OCI-LY1 (cell line): ENCODE data around the gene AADAC.

Source experiments
- H2AFZ ChIP-seq: fragments of 200-600 bp; sonication (generic), shearing (Covaris generic); 2 replicates; pipeline ENCODE4 v1.6.0; 2014; ENCODE audit warnings: antibody characterized with exemption, mild to moderate bottlenecking, low read length
- H3F3A ChIP-seq: fragments of 200-600 bp; sonication (generic), shearing (Covaris generic); 2 replicates; pipeline ENCODE4 v1.6.0; 2014; ENCODE audit warnings: mild to moderate bottlenecking, antibody characterized with exemption, low read length, moderate library complexity; ENCODE audit not compliant: insufficient read depth
- H3K27ac ChIP-seq: fragments of 200-600 bp; sonication (generic); 2 replicates; pipeline ENCODE4 v1.5.1; 2014; ENCODE audit warnings: low read length, mixed run types, mild to moderate bottlenecking, low read depth; ENCODE audit not compliant: poor library complexity, severe bottlenecking
- H3K27me3 ChIP-seq: fragments of 200-600 bp; sonication (generic); 2 replicates; pipeline ENCODE4 v1.6.0; 2014; ENCODE audit warnings: antibody characterized with exemption, mild to moderate bottlenecking, low read length, moderate library complexity; ENCODE audit not compliant: insufficient read depth
- H3K36me3 ChIP-seq: fragments of 200-600 bp; sonication (generic); 2 replicates; pipeline ENCODE4 v1.6.1; 2014; ENCODE audit warnings: mild to moderate bottlenecking, antibody characterized with exemption, low read length, moderate library complexity, mixed read lengths; ENCODE audit not compliant: insufficient read depth
- H3K4me1 ChIP-seq: fragments of 200-600 bp; sonication (generic); 2 replicates; pipeline ENCODE4 v1.5.1; 2014; ENCODE audit warnings: mild to moderate bottlenecking, low read length, moderate library complexity; ENCODE audit not compliant: insufficient read depth, severe bottlenecking
- H3K4me2 ChIP-seq: fragments of 200-600 bp; sonication (generic), shearing (Covaris generic); 2 replicates; pipeline ENCODE4 v1.6.1; 2014; ENCODE audit warnings: low read length
- H3K4me3 ChIP-seq: fragments of 200-600 bp; sonication (generic); 2 replicates; pipeline ENCODE4 v1.5.1; 2014; ENCODE audit warnings: low read length, low read depth, mild to moderate bottlenecking, mixed read lengths; ENCODE audit not compliant: poor library complexity, severe bottlenecking
- H3K79me2 ChIP-seq: fragments of 200-600 bp; shearing (Covaris generic); 2 replicates; pipeline ENCODE4 v1.6.1; 2016; ENCODE audit warnings: mixed run types, low read length, mixed read lengths; ENCODE audit not compliant: insufficient read depth
- H3K9ac ChIP-seq: fragments of 200-600 bp; sonication (generic), shearing (Covaris generic); 2 replicates; pipeline ENCODE4 v1.6.1; 2014; ENCODE audit warnings: mild to moderate bottlenecking, low read length, mixed read lengths
- H3K9me2 ChIP-seq: fragments of 200-600 bp; sonication (generic), shearing (Covaris generic); 2 replicates; pipeline ENCODE4 v1.6.1; 2014; ENCODE audit warnings: low read depth, mild to moderate bottlenecking, low read length, mixed read lengths
- H3K9me3 ChIP-seq: fragments of 200-600 bp; shearing (Covaris generic); 2 replicates; pipeline ENCODE4 v1.6.1; 2014; ENCODE audit warnings: low read length, mixed read lengths
- H4K20me1 ChIP-seq: fragments of 200-600 bp; sonication (generic), shearing (Covaris generic); 2 replicates; pipeline ENCODE4 v1.6.0; 2016; ENCODE audit warnings: mild to moderate bottlenecking, low read length; ENCODE audit not compliant: insufficient read depth
- CTCF ChIP-seq: fragments of 200-600 bp; sonication (generic), shearing (Covaris generic); IDR thresholded peaks from 2 replicates; pipeline ENCODE4 v1.5.1; 2017; ENCODE audit warnings: mild to moderate bottlenecking, antibody characterized with exemption, low read length, moderate library complexity, mixed read lengths
- EZH2 ChIP-seq: fragments of 200-600 bp; sonication (generic), shearing (Covaris generic); IDR thresholded peaks from 2 replicates; pipeline ENCODE4 v1.8.0; 2017; ENCODE audit warnings: borderline replicate concordance, mixed run types, mild to moderate bottlenecking, antibody characterized with exemption, low read length, moderate library complexity, mixed read lengths

Gene AADAC

GRCh38 chr3:151768393-151768930, 45.5 kb upstream of the AADAC start:
- no peaks in the 10 kb centered on the region for H3K36me3 ChIP-seq
- no peaks in the 10 kb centered on the region for H3K4me1 ChIP-seq
- H3K27ac ChIP-seq, result no peak overlapping the region
- no peak overlapping the region for H3K9ac ChIP-seq
- no peaks in the 10 kb centered on the region for H3K9me2 ChIP-seq
- no peaks in the 10 kb centered on the region for H4K20me1 ChIP-seq
- no peaks in the 10 kb centered on the region for H3K27me3 ChIP-seq
- no peaks in the 10 kb centered on the region for H3K79me2 ChIP-seq
- H3F3A ChIP-seq, result no peaks in the 10 kb centered on the region
- TF ChIP-seq CTCF, result no peak
- no peak for TF ChIP-seq EZH2
- H3K9me3 ChIP-seq, result no peaks in the 10 kb centered on the region
- no peak overlapping the region for H3K4me3 ChIP-seq
- no peak overlapping the region for H3K4me2 ChIP-seq
- no peak overlapping the region for H2AFZ ChIP-seq

DNA sequence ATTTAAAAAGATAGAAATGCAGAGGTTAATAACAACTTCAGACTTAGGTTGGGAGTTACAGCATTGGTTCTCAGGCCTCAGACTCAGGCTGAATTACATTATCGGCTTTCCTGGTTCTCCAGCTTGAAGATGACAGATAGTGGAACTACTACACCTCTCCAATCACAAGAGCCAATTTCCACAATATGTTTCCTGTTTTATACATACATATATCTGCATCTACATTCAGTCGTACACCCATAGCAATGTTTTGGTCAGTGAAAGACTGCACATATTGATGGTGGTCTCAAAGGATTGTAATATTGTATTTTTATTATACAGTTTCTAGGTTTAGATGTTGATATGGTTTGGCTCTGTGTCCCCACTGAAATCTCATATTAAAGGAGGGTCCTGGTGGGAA, 44.7 kb upstream of the AADAC start:
- H3K4me1 ChIP-seq, result no peaks in the 10 kb centered on the region
- H3K9me2 ChIP-seq, result no peaks in the 10 kb centered on the region
- no peak overlapping the region for H3K4me2 ChIP-seq
- H3K9ac ChIP-seq, result no peak overlapping the region
- no peaks in the 10 kb centered on the region for H3K36me3 ChIP-seq
- TF ChIP-seq CTCF (no peak), EZH2 (no peak)
- no peaks in the 10 kb centered on the region for H3F3A ChIP-seq
- no peak overlapping the region for H3K4me3 ChIP-seq
- H3K27me3 ChIP-seq, result no peaks in the 10 kb centered on the region
- H2AFZ ChIP-seq, result no peak overlapping the region
- no peaks in the 10 kb centered on the region for H3K9me3 ChIP-seq
- no peaks in the 10 kb centered on the region for H4K20me1 ChIP-seq
- H3K79me2 ChIP-seq, result no peaks in the 10 kb centered on the region
- no peak overlapping the region for H3K27ac ChIP-seq

- Histone ChIP-seq H4K20me1 (no peaks in the 10 kb centered on the region), H3K9me2 (no peaks in the 10 kb centered on the region), H3K9me3 (no peaks in the 10 kb centered on the region), H3K79me2 (no peaks in the 10 kb centered on the region), H3K4me3 (no peak overlapping the region), H2AFZ (no peak overlapping the region), H3K4me2 (no peak overlapping the region), H3K27me3 (no peaks in the 10 kb centered on the region), H3F3A (no peaks in the 10 kb centered on the region), H3K36me3 (no peaks in the 10 kb centered on the region), H3K9ac (no peak overlapping the region), H3K27ac (no peak overlapping the region), H3K4me1 (no peaks in the 10 kb centered on the region)
- TF ChIP-seq EZH2 (no peak), CTCF (no peak)
These were observed 43.0 kb upstream of the AADAC start for GRCh38 chr3:151770956-151771355.
